ENCODE data around the gene SPSB1.

SPSB1 gene

GRCh38 chr1:9363061-9363471, 70.4 kb downstream of the SPSB1 start:
- TF ChIP-seq SPI1 (IDR thresholded peaks at IDR 0.05; ENCODE audit: borderline replicate concordance, low read depth) (no peak), REST (IDR thresholded peaks at IDR 0.05; ENCODE audit: insufficient replicate concordance, low read depth) (no peak), POLR2AphosphoS5 (IDR thresholded peaks at IDR 0.05; ENCODE audit: low read depth) (no peak), GABPA (IDR thresholded peaks at IDR 0.05; ENCODE audit: low read depth) (no peak)
- TF ChIP-seq, protein P1, sequence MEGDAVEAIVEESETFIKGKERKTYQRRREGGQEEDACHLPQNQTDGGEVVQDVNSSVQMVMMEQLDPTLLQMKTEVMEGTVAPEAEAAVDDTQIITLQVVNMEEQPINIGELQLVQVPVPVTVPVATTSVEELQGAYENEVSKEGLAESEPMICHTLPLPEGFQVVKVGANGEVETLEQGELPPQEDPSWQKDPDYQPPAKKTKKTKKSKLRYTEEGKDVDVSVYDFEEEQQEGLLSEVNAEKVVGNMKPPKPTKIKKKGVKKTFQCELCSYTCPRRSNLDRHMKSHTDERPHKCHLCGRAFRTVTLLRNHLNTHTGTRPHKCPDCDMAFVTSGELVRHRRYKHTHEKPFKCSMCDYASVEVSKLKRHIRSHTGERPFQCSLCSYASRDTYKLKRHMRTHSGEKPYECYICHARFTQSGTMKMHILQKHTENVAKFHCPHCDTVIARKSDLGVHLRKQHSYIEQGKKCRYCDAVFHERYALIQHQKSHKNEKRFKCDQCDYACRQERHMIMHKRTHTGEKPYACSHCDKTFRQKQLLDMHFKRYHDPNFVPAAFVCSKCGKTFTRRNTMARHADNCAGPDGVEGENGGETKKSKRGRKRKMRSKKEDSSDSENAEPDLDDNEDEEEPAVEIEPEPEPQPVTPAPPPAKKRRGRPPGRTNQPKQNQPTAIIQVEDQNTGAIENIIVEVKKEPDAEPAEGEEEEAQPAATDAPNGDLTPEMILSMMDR (IDR thresholded peaks at IDR 0.05; ENCODE audit: insufficient read depth, low read length): no peak
- no peak for DNase-seq (ENCODE audit: low read depth in 1 of 2, low spot score in 1 of 2)
- peak overlapping the region; percentile 41; the same call in 1 of the 2 replicates for H3K27ac ChIP-seq (replicated peaks)
- H3K4me3 ChIP-seq (replicated peaks; ENCODE audit: insufficient read depth, low read length): no peak overlapping the region
- H3K27me3 ChIP-seq (ENCODE audit: insufficient read depth, poor library complexity, severe bottlenecking): no peaks in the 10 kb centered on the region

- Histone ChIP-seq H3K27me3 (ENCODE audit: insufficient read depth, poor library complexity, severe bottlenecking) (no peaks in the 10 kb centered on the region), H3K27ac (replicated peaks) (no peak overlapping the region), H3K4me3 (replicated peaks; ENCODE audit: insufficient read depth, low read length) (no peak overlapping the region)
- DNase-seq (ENCODE audit: low read depth in 1 of 2, low spot score in 1 of 2): no peak
- TF ChIP-seq POLR2AphosphoS5 (IDR thresholded peaks at IDR 0.05; ENCODE audit: low read depth): no peak
- TF ChIP-seq, protein P1 (IDR thresholded peaks at IDR 0.05; ENCODE audit: insufficient read depth, low read length): no peak
- no peak for TF ChIP-seq SPI1 (IDR thresholded peaks at IDR 0.05; ENCODE audit: borderline replicate concordance, low read depth)
- no peak for TF ChIP-seq REST (IDR thresholded peaks at IDR 0.05; ENCODE audit: insufficient replicate concordance, low read depth)
- TF ChIP-seq GABPA (IDR thresholded peaks at IDR 0.05; ENCODE audit: low read depth): no peak
These were observed 73.6 kb downstream of the SPSB1 start for GRCh38 chr1:9366298-9366697.

- H3K27ac ChIP-seq (replicated peaks): no peak overlapping the region
- no peak for DNase-seq (ENCODE audit: low read depth in 1 of 2, low spot score in 1 of 2)
- H3K27me3 ChIP-seq (ENCODE audit: insufficient read depth, poor library complexity, severe bottlenecking): no peaks in the 10 kb centered on the region
- TF ChIP-seq SPI1 (IDR thresholded peaks at IDR 0.05; ENCODE audit: borderline replicate concordance, low read depth) (no peak), REST (IDR thresholded peaks at IDR 0.05; ENCODE audit: insufficient replicate concordance, low read depth) (no peak), GABPA (IDR thresholded peaks at IDR 0.05; ENCODE audit: low read depth) (no peak), POLR2AphosphoS5 (IDR thresholded peaks at IDR 0.05; ENCODE audit: low read depth) (no peak)
- TF ChIP-seq, protein P1 (IDR thresholded peaks at IDR 0.05; ENCODE audit: insufficient read depth, low read length): no peak
- no peak overlapping the region for H3K4me3 ChIP-seq (replicated peaks; ENCODE audit: insufficient read depth, low read length)
These were observed 74.5 kb downstream of the SPSB1 start for GRCh38 chr1:9366943-9367780.

Data from HL-60 (cell line).